ENCODE data around the gene SMIM33.
"Not testable (repeated sequence)": the region's sequence is repeated elsewhere in the genome, so short reads cannot be mapped to it uniquely, and the experiment has no call there.

SMIM33 gene

DNA sequence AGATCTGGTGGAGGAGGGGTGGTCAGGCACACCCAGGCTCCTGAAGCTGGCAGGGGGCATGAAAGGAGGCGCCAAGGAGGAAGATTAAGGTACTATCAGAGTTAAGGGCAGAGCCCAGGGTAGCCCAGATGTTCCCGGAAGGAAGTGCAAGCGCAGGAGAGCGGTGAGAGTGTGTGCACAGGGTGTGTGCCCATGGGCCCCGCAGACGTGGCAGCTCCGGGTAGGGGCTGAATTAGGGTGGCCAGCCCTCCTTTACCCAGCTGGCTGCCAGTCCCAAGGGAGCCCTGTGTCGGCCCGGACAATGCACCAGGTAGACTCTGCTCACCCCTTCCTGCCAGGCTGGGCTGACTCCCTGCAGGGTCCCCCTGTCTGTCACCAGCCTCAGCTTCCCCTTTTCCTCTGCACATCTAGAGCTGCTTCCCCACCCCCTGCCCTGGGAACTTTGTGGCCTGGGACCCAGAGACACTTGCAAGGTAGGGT, at the start of gene SMIM33:
Gene SMIM33, plus strand, starts transcription at position 184 of the 480 bp plus-strand sequence. Its CDS starts 118 bp downstream, at position 302.
- peak; percentile 11 for DNase-seq (ENCODE audit: low spot score)

DNA sequence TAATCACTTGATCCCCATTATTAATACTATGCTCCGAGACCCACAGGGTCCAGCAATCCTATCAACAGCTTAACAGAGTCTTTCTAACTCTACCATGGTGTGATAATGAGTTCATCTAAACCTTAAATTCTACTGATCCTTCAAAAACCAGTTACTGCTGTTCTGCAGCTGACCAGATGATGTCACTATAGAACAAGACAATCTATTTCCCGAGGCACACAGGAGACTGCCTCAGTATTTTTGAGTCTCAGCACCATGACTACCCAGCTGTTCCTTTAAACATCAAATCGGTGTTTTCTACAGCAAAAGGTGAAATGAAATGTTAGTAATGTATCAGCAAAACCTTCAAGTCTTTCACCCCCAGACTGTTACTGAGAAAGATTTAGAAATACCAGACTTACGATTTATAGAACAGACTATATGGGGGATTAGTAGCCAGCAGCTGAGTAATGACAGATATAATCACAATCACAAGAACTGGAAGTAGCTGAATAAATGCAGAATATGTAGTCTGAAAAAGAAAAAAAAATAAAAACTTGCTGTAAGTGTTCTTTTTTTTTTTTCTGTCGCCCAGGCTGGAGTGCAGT, 48.4 kb upstream of the SMIM33 start:
- DNase-seq (ENCODE audit: low spot score), result peak; percentile 77

DNA sequence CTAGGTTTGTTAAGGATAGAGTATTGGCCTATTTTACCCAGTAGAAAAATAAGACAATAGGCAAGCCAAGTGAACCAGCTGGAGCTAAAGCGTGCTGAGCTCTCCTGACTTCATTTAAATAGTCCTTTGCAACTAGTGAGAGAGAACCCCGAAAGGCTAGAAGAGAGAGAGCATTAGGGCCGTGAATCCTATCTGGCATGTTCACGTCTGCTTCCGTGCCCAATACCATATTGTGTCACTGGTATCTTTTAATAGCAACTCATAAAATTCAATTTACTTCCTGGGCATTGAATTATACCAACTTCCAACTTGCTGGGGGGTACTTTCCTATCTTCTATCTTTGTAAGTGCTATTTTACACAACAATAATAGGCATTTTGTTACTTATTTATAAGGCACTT, 45.3 kb upstream of the SMIM33 start:
- DNase-seq (ENCODE audit: low spot score), result no peak

DNA sequence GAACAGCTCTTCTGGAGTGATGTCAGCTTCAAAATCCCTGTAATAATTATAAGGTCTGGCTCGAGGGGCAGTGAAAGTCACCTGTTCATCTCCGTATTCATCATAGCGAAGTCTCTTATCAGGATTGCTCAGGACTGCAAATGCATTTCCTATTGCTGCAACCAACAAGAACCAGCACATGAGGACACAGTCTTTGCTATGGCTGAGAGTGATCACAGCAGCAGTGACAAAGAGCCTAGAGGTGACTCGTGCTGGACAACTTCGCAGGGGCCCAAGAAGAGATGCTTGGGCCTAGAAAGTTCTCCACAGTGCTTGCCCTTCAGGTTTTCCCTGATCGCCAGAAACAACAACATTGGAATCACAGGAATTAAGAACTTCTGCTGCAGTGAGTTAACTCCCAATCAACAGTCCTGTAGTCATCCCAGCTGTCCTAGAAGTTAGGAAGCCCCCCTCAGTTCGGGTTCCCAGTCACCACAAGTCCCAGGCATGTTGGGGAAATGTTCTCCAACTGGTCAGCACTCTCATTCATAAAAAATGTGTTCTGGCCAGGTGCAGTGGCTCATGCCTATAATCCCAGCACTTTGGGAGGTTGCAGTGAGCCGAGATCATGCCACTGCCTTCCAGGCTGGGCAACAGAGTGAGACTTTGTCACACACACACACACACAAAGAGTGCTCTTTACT, 44.5 kb upstream of the SMIM33 start:
- DNase-seq (ENCODE audit: low spot score), result no peak

DNA sequence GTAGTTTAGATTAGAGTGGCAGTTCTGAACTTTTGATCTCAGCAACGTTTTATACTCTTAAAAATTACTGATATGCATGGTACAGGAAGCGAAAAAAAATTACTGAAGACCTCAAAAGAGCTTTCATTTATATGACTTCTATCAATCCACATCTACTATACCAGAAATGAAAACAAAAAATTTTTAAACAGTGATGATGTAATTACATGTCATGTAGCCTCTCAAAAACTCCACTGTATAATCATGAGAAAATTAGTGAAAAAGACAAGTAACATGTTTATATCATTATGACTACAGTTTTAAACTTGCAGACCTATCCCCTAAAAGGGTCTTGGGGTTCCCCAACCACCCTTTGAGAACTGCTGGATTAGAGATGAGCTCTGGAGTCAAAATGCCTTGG, 40.8 kb upstream of the SMIM33 start:
- DNase-seq (ENCODE audit: low spot score), result no peak

DNA sequence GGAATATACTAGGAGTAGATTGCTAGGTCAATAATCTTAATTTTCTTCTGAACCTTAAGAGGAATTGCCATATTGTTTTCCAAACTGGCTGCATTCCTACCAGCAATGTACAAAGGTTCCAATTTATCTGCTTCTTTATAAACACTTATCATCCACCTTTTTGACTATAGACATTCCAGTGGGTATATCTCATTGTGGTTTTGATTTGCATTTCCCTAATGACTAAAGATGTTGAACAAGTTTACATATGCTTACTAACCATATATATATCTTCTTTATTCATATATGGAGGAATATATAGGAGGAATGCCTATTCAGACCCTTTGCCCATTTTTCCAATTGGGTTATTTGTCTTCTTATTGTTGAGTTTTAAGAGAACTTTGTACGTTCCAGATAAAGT, 39.1 kb upstream of the SMIM33 start:
- DNase-seq (ENCODE audit: low spot score), result no peak

DNA sequence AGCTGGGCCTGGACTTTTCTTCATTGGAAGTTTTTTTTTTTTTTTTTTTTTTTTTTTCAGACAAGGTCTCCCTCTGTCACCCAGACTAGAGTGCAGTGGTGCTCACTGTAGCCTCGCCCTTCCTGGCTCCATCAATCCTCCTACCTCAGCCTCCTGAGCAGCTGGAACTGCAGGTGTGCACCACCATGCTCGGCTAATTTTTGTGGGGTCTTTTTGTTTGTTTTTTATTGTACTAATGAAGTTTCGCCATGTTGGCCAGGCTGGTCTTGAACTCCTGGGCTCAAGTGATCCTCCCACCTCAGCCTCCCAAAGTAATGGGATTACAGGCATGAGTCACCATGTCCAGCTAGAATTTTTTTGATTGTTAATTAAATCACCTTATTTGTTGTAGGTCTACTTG, 35.1 kb upstream of the SMIM33 start:
- DNase-seq (ENCODE audit: low spot score), result no peak

DNA sequence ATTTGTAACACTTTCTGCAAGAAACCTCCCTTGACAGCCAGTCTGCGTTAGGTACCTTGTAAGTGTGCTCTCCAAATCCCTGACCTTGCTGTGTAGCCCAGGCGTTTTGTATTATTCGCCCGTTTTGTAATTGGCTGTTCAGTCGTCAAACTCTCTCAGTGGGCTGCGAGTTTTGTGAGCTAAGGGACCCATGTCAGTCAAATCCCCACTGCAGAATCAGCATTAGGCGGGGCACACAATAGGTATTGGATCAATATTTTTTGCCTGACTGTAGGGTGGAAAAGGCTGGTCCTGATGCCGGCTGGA, 32.1 kb upstream of the SMIM33 start:
- DNase-seq (ENCODE audit: low spot score), result no peak

DNA sequence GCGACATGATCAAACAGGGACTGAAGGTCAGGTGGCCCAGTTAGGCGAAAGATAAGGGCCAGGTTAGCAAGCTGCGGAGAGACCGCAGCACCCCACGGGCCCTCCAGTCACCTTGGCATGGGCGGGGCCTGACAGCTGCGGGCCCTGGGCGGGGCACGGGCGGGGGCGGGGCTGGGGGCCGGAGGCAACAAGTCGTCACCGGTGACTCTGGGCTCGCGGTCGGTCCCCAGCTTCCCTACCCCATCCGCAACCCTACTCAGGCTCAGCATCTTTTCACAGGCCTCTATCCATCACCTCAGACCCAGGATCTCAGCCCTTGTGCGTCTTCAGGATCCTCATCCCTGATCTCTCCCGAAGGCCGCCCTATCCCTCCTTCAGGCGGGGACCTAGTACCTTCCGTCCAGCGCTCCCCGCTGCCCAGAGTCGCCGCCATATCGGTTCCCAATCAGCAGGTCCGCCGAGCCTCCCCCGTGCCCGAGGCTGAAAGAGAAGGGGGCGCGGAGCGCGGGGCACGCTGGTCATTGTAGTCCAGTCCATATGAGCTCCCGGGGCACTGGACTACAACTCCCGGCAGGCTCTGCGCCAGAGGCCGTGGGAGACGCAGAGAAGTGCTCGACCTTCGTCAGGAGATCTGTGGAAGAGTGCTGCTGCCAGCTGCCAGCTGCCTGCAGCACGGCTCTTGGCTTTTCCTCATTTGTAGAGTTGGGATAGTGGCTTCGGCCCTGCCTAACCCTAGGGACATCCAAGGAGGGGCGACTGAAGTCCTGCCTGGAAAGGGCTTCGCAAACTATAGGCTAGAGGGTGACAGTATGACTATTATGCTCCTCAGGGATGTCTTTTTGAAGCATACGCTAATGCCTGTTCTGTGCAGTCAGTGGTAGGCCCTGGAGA, 31.5 kb upstream of the SMIM33 start, which contains the start of gene DNAJC18:
Gene DNAJC18, minus strand, starts transcription at position 513 of the 891 bp plus-strand sequence. Its CDS starts 80 bp downstream, at position 433.
- DNase-seq (ENCODE audit: low spot score), result peak; percentile 95

DNA sequence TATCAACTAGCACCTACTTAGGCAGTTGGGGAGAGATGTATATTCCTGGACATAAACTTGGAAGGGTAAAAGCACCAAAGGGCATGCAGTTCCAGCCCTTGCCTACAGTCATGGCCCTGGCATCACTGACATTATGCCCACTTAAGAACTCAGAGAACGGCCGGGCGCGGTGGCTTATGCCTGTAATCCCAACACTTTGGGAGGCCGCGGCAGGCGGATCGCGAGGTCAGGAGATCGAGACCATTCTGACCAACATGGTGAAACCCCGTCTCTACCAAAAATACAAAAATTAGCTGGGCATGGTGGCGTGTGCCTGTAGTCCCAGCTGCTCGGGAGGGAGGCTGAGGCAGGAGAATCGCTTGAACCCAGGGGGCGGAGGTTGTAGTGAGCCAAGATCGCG, 30.4 kb upstream of the SMIM33 start:
- not testable (repeated sequence) for DNase-seq (ENCODE audit: low spot score)

DNA sequence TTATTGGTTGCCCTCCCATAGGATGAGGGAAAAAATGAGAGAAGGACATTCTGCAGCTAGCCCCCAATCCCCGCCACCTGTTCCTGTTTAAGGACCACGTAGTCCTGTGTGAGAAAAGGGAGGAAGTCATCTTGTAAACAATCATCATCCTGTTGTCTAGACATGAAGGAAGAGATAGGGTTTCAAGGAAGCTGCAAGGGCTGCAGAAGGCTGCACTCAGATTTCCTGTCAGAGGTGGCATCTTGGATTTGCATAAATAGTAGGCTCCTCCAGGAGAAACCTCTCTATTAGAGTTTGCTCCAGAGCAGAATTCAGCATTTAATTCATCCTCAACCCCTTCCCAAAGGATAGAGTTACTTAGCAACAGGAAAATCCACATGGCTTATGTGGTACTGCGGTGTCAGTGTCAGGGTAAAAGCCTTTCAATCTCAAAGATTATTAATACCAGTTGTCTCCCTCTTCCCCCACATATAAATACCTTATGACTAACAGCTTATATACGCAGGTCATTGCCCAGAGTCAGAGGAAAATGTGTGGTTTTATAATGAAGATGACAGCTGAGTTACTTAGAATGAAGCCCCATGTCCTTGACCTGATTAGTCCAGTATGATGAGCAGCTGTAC, 26.9 kb upstream of the SMIM33 start:
- DNase-seq (ENCODE audit: low spot score), result no peak

DNA sequence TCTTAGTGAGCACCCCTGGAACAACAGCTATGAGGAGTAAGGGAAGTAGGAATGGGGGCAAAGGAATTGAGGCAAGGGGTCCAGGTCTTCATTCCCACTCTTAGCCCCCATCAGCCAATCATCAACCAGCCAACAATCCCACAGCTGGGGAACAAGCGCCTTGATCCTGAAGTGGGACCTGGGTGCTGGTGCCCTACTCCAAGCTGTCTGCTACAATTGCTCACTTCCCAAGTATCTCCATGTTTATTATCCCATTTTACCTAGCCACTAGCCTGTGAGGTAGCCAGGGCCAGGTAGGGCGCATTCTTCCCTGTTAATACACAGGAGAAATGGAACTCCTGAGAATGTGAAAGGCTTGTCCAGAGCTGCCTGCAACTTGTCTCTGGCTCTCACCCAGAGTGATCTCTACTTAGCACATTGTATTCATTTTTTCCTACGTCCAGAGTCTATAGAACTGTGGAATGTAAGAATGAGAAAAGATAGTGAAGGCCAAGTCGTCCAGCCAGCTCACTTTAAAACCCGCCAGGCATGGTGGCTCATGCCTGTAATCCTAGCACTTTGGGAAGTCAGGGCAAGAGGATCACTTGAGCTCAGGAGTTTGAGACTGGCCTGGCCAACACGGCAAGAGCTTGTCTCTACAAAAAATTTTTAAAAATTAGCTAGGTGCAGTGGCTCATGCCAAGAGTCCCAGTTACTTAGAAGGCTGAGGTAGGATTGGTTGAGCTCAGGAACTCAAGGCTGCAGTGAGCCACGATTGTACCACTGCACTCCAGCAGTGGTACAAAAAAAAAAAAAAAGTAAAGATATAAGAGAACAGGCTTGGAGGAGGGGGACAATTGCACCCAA, 25.3 kb upstream of the SMIM33 start:
- no peak for DNase-seq (ENCODE audit: low spot score)

DNA sequence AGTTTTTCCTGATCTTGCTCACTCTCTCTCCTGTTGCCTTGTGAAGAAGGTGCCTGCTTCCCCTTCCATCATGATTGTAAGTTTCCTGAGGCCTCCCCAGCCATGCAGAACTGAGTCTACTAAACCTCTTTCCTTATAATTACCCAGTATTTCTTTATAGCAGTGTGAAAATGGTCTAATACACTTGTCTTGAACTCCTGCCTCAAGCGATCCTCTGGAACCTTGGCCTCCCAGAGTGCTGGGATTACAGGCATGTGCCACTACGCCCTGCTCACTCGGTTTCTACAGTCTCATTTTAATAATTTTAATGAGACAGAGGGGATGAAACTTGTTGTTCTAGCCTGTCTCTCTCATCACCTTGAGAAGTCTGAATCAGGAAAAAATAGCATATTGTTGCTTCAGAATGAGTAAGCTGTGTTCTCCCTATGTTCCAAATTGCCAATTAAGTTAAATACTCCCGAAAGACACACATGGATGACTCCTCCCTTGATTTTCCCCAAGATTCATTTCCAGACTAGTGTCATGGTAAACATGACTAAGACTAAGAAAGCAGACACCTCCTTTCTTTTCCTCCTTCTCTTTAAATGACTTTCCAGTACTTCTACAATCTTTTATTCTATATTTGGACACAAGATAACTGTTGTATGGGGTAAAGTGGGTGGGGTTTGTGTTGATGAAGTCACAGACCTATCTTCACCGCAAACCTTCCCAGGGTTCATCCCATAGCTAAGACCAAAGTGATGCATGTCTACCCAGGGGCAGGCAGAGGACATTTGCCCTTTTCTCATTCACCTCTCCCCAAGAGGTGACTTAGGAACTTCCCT, 23.6 kb upstream of the SMIM33 start:
- DNase-seq (ENCODE audit: low spot score), result no peak

DNA sequence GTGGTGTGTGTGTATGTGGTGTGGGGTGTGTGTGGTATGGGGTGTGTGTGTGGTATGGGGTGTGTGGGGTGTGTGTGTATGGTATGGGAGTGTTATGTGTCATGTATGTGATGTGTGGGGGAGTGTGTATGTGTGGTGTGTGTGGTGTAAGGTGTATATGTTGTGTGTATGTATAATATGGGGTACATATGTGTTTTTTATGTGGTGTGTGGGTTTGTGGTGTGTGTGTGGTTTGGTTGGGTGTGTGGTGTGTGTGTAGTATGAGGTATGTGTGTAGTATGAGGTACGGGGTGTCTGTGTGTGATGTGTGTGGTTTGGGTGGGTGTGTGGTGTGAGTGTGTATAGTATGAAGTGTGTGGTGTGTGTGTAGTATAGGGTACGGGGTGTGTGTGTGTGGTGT, 19.6 kb upstream of the SMIM33 start:
- DNase-seq (ENCODE audit: low spot score), result no peak

DNA sequence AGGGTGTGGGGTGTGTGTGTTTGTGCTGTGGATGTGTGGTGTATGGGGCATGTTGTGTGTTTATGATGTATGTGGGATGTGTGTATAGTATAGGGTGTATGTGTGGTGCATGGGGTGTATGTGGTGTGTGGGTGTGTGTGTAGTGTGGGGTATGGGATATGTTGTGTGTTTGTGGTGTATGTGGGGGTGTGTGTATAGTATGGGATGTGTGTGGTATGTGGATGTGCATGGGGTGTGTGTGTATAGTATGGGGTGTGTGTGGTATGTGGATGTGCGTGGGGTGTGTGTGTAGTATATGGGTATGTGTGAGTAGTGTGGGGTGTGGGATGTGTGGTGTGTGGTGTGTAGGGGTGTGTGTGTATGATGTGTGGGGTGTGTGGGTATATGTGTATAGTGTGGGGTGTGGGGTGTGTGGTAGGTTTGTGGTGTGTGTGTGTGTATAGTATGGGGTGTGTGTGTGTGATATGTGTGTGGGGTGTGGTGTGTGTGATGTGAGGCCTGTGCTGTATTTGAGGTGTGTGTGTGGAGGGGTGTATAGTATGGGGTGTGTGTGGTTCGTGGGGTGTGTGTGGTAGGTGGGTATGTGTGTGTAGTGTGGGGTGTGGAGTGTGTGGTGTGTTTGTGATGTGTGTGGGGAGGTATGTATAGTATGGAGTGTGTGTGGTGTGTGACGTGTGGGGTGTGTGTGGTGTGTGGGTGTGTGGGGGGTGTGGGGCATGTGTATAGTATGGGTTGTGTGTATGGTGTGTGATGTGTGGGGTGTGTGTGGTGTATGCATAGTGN, 18.7 kb upstream of the SMIM33 start:
- DNase-seq (ENCODE audit: low spot score), result no peak

DNA sequence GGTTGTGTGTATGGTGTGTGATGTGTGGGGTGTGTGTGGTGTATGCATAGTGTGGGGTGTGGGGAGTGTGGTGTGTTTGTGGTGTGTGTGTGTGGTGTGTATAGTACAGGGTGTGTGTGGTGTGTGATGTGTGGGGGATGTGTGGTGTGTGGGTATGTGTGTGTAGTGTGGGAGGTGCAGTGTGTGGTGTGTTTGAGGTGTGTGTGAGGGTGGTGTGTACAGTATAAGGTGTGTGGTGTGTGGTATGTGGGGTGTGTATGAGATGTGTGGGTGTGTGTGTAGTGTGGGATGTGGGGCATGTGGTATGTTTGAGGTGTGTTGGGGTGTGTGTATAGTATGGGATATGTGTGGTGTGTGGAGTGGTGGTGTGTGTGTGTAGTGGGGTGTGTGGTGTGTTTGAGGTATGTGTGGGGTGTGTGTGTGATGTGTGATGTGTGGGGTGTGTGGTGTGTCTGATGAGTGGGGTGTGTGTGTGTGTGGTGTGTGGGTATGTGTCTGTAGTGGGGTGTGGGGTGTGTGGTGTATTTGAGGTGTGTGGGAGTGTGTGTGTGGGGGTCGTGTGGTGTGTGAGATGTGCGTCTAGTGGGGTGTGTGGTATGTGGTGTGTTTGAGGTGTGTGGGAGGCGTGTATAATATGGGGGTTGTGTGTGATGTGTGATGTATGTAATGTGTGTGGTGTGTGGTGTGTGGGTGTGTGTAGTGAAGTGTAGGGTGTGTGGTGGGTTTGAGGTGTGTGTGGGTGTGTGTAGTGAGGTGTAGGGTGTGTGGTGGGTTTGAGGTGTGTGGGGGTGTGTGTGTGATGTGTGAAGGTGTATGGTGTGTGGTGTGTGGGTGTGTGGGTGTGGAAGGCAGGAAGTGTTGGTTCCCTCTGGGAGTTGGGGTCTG, 16.9 kb upstream of the SMIM33 start:
- DNase-seq (ENCODE audit: low spot score), result no peak

DNA sequence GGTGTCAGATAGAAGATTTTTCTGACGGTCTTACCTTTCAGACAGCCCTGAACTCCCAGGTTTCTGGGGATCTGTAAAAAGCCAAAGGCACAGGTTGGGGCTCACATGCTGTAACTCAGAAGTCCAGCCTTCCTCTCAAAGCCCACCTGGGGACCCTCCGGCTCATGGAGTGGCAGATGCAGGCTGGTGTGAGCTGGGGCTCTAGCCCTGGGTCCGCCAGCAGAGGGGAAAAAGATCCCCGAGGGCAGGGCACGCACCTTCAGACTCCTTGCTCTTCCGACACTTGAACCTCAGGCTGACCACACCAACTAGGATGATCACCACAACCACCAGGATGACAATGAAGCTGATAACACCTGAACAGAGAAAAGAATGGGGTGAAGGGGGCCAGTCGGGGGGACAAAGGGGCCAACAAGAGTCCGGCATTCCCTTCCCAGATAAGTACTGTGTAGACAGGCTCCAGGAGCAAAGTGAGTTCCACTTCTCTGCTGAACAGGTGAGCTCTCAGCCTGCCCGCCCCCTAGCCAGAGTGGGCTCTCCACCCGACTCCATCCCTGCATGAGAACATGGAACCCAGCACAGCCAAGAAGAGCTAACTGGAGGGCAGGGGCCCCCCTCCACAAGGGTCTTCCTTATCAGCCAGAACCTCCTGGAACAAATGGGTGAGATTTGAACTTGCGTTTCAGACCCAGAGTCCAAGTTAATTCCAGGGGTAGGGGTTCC, 16.1 kb upstream of the SMIM33 start:
- DNase-seq (ENCODE audit: low spot score), result no peak

DNA sequence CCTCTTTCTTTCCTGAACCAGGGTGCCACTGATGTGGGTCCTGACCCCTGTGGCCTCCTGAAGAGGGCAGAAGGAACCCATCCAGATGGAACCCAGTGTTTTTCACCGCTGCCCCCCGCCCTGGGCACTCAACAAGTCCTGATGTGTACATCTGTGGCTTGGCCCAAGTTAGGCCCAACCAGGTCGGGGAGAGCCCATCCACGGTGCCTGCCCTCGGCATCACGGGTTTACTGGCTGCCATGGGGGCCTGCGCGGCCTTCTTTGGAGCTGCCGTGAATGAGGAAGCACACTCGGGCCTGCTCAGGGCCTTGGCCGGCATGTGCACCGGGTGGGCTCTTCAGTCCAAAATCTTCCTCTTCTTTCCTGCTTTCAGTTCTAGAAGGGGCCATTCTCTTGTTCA, 14.0 kb upstream of the SMIM33 start:
- DNase-seq (ENCODE audit: low spot score), result peak; percentile 20
